Epithelial cell of esophagus (primary cell): Measurements from ENCODE around the gene GPC6.

Experiments
- DNase-seq: peaks from one replicate; pipeline ENCODE4 v3.0.0; 2010; ENCODE audit warnings: low read depth
- H3K4me3 ChIP-seq: 2 replicates; pipeline ENCODE4 v1.5.1; 2011; ENCODE audit warnings: mild to moderate bottlenecking, low read length, control low read depth
- TF ChIP-seq, protein P1 (sequence below): IDR thresholded peaks from 2 replicates; pipeline ENCODE4 v1.5.1; 2011; ENCODE audit warnings: low read depth, mild to moderate bottlenecking, low read length, control low read depth, inconsistent platforms; ENCODE audit not compliant: insufficient read depth; ENCODE audit errors: missing control alignments

GPC6 gene

DNA sequence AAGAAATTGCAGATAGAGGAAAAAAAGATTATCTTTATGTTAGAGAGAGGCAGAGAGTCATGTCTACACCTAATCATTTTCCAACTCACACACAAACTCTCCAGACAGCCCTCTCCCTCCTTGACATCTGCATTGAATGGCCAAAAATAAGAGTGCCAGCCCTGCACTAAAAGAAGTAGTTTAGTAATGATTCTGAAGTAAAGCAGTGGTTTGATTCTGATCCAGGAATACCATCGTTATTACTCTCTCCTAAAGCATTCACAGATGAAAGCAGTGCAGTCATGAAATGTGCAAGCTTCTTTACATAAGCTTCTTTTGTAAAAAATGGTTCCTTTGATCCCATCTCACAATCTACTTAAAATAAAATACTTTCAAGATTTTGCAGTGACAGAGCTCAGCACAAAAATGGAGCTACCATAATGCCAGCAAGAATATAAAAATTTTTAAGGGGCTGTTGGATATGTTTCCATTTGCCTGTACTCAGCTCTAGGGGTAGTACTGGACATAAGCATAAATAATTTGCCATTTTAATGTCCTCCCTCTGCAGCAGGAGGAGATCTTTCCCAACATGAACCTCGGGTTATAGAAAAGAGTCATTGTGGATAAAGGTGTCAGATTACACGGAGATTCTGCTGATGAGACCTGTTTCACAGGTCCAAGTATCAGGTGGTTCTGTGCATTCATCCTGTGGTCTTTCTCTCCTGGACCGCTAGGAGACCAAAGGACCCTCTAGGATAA is 846.6 kb downstream of the GPC6 start:
- TF ChIP-seq, protein P1, sequence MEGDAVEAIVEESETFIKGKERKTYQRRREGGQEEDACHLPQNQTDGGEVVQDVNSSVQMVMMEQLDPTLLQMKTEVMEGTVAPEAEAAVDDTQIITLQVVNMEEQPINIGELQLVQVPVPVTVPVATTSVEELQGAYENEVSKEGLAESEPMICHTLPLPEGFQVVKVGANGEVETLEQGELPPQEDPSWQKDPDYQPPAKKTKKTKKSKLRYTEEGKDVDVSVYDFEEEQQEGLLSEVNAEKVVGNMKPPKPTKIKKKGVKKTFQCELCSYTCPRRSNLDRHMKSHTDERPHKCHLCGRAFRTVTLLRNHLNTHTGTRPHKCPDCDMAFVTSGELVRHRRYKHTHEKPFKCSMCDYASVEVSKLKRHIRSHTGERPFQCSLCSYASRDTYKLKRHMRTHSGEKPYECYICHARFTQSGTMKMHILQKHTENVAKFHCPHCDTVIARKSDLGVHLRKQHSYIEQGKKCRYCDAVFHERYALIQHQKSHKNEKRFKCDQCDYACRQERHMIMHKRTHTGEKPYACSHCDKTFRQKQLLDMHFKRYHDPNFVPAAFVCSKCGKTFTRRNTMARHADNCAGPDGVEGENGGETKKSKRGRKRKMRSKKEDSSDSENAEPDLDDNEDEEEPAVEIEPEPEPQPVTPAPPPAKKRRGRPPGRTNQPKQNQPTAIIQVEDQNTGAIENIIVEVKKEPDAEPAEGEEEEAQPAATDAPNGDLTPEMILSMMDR = no peak
- no peak overlapping the region for H3K4me3 ChIP-seq
- DNase-seq = no peak

DNA sequence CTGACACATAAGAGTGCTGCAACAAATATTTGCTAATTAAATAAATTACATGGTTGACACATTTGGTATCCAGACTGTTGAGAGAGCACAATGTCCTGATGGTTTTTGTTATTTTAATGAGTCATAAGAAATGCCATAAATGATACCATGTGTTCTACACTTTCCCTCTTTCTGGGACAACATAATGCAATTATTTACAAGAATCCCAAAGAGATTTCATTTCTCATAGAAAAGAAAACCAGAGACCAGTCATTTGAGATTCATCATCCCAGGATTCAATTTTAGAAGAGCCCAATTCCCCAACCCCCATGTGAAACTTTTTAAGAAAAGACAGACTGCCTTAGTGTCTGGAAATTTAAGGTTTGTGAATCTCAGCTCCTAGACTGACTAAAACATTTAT is 853.3 kb downstream of the GPC6 start:
- no peak for DNase-seq
- no peak overlapping the region for H3K4me3 ChIP-seq
- TF ChIP-seq, protein P1 = no peak

DNA sequence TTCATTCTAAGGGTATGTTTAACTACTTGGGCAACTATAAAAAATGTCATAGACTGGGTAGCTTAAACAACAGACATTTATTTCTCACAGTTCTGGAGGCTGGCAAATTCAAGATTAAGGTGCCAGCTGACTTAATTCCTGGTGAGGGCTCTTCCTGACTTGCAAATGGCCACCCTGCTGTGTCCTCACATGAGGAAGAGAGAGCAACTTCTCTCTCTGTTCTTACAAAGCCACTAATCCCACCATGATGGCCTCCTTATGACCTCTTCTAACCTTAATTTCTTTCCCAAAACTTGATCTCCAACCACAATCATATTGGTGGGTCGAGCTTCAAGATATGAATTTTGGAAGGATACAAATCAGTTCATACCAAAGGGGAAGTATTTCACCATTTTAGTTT is 853.9 kb downstream of the GPC6 start:
- no peak for DNase-seq
- H3K4me3 ChIP-seq = no peak overlapping the region
- TF ChIP-seq, protein P1 = no peak

DNA sequence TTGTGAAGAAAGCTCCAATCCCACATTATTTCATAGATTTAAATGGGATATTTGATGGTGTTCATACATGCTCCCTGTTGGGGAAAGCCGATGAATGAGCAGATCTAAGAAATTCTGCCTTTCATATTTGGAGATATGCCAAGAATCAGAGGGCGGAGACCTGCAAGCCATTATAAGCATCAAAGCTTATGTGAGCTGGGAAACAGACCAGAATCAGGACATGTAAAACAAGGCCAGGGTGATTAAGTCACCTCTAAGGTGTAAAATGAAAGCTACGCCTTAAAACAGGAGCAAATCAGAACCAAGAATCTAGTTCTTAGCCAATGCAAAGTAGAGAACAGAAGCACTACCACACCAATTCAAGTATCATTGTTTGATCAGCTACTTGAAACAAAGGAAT is 860.5 kb downstream of the GPC6 start:
- no peak overlapping the region for H3K4me3 ChIP-seq
- no peak for DNase-seq
- TF ChIP-seq, protein P1 = no peak

DNA sequence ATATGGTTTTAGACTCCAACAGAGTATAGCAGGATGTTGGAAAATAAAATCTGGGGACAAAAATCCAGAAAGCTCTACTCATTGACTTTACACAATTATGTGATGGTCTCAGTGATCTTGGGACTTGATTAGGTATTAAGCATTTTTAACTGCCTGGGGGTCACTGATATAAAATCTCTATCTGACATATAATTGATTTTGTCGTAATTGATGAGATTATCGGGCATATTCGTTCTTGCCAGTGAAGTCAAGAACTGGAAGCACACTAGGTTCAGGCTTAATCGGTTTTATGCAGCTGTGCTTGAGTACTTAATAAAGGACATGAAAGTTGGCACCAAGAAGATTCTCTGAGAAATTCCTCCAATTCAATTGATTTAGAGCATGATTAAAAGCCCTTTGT is 862.1 kb downstream of the GPC6 start:
- no peak overlapping the region for H3K4me3 ChIP-seq
- DNase-seq = no peak
- TF ChIP-seq, protein P1 = no peak

DNA sequence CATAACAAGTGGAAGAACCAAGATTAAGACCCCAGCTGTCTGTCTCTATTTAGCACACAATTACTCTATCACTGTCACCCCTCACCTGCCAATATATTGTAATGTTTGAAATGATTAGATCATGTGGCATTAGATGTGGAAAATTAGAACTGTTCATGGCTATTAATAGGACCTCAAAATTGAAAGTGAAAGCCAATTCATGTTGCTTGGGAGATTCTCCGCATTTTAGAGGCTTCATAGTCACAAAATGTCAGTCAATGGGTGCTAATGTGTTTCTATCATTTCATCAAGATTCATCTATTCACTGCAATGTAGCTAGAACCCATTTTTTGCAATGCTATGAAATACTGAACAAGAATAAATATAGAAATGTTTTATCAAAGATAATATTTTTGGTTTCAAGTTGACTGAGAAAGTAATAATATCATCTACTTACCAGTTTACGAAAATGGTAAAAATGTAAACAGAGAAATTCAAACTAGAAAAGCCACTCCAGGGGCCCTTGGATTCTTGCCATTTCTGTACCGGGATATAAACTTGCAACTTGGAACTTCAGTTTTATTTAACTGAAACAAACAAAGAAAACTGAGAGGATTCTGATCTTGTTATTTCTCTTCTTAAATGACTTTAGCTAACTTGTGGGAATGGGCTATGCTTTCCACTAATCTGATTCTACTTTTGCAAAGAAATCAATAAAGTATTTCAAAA is 864.3 kb downstream of the GPC6 start:
- TF ChIP-seq, protein P1 = no peak
- no peak overlapping the region for H3K4me3 ChIP-seq
- DNase-seq = no peak
